GM21737 (cell line): ENCODE results near the gene PTPRF.
"Not testable (repeated sequence)": the region's sequence is repeated elsewhere in the genome, so short reads cannot be mapped to it uniquely, and the experiment has no call there.

Experiments
- ATAC-seq: cut with Tn5 transposase; IDR thresholded peaks from one replicate; pipeline ENCODE4 v1.9.1; 2021; ENCODE audit warnings: mild to moderate bottlenecking, moderate library complexity; ENCODE audit not compliant: unreplicated experiment

The PTPRF gene

GRCh38 chr1:43536864-43537358 is 6.2 kb downstream of the PTPRF start:
- ATAC-seq, result no peak

DNA sequence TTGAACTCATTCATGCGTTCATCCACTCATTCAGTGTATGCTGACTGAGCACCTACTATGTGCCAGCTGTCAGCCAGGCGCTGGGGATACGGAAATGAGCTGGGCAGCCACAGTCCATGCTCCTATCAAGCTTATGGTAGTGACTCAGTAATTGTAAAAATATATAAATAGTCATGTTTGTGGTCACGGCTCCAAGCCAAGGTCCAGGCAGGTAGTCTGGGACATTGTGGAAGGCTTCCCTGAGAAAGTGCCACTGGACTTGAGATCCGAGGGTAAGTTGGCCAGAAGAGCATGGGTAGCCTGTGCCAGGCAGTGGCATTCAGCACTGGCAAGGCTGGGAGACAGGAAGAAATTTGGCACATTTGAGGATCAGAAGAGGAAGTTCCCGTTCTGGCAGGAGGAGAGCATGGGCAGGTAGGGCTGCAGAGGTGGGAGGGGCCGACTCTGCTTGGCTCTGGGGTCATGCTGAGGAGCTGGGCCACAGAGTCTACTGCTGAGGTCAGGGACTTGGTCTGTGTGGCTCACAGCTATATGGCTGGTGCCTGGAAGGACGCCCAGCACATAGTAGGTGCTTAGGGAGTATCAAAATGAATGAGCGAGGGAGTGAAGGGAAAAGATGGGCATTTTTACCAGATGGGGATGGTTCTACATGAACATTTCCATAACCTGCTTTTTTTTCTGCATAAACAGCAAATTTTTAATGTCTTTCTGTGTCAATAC is 6.9 kb downstream of the PTPRF start:
- no peak for ATAC-seq

GRCh38 chr1:43538143-43538487 is 7.4 kb downstream of the PTPRF start:
- ATAC-seq, result no peak

- no peak for ATAC-seq
Observed at GRCh38 chr1:43538969-43539368, 8.3 kb downstream of the PTPRF start.

DNA sequence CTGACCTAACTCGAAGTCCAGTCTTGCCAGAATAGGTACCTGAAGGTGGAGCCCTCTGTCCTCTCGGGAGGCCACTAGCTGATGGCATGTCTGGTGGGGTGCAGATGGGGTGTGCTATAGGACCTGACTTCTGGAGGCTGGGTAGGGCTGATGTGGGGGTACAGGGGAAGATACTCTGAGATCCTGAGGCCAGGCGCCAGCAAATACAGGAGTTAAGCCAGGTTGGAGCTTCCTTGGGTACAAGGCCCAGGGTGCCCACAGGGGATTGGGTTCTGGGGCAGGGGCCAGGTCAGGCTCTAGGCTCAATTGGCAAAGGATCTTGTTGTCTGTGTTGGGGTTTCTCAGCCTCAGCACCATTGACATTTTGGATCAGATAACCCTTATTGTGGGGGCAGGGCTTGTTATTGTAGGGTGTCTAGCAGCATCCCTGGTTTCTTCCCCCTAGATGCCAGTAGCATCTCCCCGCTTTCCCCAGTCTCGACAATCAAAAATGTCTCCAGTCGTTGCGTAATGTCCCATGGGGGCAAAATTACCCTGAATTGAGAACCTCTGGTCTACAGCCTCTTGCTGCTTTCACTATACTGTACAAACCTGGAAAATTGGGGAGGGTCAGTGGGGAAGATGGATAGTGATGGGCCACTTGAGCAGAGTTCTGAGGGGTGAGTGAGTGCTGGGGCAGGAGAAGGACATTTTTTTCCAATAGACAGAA is 9.2 kb downstream of the PTPRF start:
- ATAC-seq, result no peak

- ATAC-seq, result no peak
Observed at GRCh38 chr1:43540653-43541071, 10.0 kb downstream of the PTPRF start.

DNA sequence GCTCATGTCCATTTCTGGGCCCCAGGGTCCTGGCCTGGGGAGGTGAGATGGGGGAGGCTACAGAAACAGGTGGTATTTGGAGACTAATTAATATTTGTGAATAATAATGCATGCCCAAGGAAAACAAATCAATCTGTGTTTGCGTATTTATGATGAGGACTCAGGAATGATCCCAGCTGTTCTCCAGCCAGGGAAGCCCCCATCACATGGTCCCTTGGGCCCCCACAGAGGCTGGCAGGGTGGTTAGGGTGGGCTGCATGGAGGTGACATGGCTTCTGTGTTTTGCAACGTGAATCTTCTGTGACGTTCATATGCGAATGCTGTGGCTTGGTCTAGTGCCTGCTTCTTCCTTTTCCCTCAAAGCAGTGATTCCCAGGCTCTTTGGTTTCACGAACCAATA is 10.5 kb downstream of the PTPRF start:
- no peak for ATAC-seq

DNA sequence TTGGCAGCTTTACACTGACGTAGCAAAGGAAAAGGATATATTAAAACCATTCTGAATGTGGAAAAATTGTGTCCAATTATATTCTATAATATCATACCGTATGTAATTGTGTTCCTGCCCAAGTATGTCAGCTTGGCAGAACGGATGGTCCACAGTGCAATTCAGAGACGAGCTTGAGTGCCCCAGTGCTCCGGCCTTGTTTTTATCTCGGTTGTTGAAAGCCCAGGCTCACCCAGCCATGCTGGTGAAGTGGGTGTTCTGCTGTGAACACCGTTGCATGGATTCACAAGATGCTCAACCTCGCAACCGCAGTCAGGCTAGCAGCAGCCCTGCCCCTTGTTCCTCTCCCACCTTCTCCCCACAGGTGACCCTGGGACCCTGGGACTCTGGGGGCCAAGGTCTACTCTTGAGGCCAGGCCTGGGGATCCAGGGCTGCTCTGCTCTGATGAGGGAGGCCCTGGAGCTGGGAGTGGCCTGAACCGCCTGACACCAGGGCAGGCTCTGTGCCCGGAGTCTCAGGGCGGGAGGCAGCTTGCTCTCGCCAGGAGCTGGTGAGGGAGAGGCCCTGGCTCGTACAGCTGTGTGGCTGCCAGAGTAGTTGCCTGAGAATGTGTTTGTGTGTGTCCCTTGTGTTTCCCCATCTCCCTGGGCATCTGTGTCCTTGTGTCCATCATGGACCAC is 11.2 kb downstream of the PTPRF start:
- no peak for ATAC-seq

GRCh38 chr1:43542527-43543458 is 12.1 kb downstream of the PTPRF start:
- ATAC-seq, result no peak

- no peak for ATAC-seq
Observed at GRCh38 chr1:43543567-43543966, 12.9 kb downstream of the PTPRF start.

- ATAC-seq, result no peak
Observed at GRCh38 chr1:43545339-43545694, 14.6 kb downstream of the PTPRF start.

DNA sequence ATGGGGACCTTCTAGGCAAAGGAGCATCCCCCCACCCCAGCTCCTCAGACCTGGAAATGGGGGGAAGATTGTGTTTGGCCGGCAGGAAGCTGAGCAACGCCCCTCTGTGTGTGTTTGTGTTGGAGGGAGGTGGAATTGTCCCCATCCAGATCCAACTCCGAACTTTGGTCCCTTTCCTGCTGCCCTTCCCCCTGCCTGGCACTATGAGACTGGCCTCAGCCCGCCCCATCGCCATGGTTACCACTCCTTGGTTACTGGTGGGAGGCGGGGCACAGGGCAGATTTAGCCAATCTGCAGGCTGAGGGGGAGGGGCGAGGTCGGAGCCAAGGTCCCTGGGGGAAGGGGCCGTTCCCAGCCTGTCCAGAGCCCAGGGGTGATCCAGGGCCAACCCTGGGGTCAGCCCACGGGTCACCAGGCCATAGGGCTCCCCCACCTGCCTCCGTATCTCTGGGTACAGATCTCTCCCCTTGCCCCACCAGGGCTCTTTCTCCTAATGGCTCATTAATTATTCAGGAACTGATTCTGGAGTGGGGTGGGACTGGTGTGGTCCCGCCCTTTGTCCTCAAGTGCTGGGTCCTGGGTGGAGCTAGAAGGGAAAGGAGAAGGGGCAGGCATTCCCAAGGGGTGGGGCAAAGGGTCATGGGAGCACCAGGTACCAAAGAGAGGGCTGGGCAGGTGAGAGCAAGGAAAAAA is 15.2 kb downstream of the PTPRF start:
- no peak for ATAC-seq

DNA sequence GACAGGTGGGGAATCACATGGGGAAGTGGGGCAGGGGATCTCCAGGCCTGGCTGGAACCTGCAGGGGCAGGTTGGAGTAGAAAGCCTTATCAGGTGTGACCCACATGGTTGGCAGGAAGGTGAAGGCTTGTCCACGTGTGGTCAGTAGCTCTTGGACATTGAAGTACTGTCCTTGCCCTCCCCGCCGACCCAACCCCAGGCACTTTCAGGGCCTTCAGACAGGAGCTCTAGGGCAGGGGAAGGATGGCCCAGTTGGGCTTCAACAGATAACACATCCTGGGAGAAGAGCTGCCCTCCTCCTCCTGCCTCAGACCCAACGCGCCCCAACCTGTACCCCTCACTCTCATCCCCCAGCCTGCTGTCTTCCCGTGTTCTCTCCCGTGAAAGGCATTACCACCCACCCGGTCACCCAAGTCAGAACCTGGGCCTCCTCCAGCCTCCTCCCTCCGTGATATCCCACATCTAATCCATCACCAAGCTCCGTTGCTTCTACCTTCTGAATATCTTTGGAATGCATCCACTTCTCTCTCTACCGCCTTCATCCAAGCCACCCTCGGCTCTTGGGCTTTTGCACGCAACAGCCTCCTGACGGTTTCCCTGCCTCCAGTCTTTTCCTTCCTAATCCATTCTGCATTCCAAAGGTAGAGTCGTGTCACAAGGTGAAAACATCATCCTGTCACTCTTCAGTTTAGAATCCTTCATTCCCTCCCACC is 15.9 kb downstream of the PTPRF start:
- no peak for ATAC-seq

DNA sequence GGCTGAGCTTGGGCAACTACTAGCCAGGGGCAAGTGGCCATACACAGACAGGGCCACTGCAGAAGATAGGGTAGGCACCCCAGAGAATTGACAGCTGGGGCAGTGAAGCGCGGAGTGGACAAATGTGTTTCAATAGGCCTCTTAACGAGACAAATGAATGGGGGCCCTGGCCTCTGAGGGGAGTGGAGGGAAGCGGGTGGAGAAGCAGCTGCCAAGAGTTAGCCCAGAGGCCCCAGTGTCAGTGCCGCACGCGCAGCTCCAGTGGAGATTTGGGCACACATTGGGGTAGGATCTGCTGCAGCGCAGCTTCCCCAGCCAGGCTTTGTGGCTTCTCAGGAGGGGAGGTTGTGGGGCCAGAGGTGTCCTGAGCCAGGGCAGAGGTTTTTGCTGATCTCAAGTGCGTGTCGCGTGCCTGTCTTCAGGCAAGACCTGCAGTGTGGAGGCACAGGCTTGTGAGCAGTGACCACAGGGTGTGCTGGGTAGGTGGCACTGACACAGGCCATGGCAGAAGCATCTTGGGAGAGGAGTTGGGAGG is 16.9 kb downstream of the PTPRF start:
- no peak for ATAC-seq

DNA sequence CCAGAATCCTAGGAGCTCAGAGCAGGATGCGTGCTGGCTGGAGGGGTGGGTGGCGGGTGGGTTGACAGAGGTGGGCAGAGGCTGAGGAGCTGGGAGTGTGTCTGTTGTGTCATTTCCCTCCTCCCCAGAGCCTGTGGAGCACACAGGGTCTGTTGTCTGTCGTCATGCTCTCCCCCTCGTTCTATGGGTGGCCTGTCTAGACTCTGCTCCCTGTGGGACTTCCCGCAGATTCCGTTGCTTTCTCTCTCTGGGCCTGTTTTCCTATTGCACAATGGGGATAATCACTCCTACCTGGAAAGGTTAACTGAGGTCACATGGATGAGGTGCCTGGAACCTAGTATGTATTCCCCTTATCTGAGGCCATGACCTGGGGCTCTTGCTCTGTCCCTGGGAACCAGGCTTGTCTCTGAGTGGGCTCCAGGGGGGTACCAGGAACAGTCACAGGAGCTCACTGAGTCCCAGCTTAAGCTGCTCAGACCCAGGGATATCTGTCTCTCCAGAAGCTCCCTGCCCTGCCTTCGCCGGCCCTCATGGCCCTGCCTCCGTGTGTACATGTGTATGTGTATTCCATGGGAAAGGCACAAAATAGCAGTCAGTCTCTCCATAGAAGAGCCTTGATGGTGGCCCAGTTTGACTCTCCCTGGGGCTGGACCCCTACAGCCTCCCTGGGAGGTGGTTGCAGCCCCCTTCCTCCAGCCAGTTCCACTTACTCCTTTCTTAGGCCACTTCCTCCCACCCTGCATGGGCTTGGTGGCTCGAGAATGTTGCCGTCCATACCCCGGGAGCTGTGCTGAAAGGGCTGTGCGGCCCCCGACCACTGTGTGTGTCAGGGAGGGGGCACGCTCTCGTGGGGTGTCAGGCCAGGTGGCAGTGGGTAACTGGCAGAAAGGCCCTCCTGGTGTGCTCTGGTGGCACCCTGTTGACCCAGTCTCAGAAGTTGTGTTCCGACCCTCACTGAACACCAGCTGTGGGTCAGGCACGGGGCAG is 17.9 kb downstream of the PTPRF start:
- no peak for ATAC-seq

GRCh38 chr1:43549394-43549793 is 18.7 kb downstream of the PTPRF start:
- ATAC-seq, result not testable (repeated sequence)

DNA sequence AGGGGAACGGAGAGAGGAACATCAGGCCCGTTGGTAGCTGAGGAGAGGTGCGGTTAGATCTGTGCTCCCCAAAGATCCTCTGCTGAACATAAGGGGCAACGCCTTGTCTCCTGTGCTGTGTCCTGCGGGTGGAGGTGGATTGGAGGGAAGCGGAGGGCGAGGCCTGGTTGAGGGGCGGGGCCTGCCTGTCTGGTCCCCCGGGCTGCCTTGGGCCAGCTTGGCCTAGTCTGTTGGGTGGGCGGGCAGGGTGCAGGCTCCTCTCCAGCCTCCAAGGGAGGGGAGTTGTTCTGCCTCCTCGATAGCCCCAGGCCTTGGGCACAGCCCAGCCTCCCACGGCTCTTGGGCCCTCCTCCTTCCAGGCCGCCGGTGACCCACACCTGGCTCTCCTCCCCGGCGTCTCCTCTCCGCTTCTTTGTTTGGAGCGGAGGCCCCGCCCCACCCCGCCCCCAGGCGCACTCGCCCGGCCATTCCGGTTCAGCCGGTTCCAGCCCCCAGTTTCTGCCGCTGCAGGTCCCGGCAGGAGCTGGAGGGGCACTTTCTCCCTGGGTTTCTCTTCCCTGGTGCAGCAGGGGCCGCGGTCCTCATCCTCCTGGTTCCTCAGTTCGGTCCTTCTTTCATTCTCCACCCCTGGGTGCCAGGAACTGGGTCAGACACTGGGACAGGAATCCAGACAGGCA is 19.4 kb downstream of the PTPRF start:
- no peak for ATAC-seq
